ENCODE results near the gene CERS1.

CERS1 gene

GRCh38 chr19:18876865-18877264, 19.1 kb downstream of the CERS1 start:
- H3K27me3 ChIP-seq (ENCODE audit: insufficient read depth, low read length, poor library complexity) = no peaks in the 10 kb centered on the region
- H2AFZ ChIP-seq (ENCODE audit: low read depth, low read length) = no peak overlapping the region
- no peaks in the 10 kb centered on the region for H3K9me3 ChIP-seq (ENCODE audit: insufficient read depth, low read length, severe bottlenecking)
- no peaks in the 10 kb centered on the region for H3K36me3 ChIP-seq (ENCODE audit: insufficient read depth, low read length)
- no peaks in the 10 kb centered on the region for H3K4me1 ChIP-seq (ENCODE audit: insufficient read depth, low read length)
- no peak for DNase-seq
- H3K79me2 ChIP-seq (ENCODE audit: insufficient read depth, low read length) = no peaks in the 10 kb centered on the region
- H3K9ac ChIP-seq (ENCODE audit: low read depth, low read length) = no peak overlapping the region
- H3K4me3 ChIP-seq (ENCODE audit: low read depth in 1 of 2, low read length in 2 of 2) = no peak overlapping the region
- no peak overlapping the region for H3K4me2 ChIP-seq (ENCODE audit: insufficient read depth, low read length)
- peaks cover 3% of the 10 kb centered on the region for H4K20me1 ChIP-seq (ENCODE audit: insufficient read depth, low read length)
- ATAC-seq (ENCODE audit: insufficient read depth, low read depth) = no peak
- no peak overlapping the region for H3K27ac ChIP-seq (ENCODE audit: low read length)
- TF ChIP-seq EZH2 (IDR thresholded peaks at IDR 0.05; ENCODE audit: borderline replicate concordance, low read depth, low read length, severe bottlenecking) = no peak
- TF ChIP-seq, protein P1, sequence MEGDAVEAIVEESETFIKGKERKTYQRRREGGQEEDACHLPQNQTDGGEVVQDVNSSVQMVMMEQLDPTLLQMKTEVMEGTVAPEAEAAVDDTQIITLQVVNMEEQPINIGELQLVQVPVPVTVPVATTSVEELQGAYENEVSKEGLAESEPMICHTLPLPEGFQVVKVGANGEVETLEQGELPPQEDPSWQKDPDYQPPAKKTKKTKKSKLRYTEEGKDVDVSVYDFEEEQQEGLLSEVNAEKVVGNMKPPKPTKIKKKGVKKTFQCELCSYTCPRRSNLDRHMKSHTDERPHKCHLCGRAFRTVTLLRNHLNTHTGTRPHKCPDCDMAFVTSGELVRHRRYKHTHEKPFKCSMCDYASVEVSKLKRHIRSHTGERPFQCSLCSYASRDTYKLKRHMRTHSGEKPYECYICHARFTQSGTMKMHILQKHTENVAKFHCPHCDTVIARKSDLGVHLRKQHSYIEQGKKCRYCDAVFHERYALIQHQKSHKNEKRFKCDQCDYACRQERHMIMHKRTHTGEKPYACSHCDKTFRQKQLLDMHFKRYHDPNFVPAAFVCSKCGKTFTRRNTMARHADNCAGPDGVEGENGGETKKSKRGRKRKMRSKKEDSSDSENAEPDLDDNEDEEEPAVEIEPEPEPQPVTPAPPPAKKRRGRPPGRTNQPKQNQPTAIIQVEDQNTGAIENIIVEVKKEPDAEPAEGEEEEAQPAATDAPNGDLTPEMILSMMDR (IDR thresholded peaks at IDR 0.05; ENCODE audit: borderline replicate concordance, extremely low read depth, low read length, poor library complexity, severe bottlenecking) = no peak

DNA sequence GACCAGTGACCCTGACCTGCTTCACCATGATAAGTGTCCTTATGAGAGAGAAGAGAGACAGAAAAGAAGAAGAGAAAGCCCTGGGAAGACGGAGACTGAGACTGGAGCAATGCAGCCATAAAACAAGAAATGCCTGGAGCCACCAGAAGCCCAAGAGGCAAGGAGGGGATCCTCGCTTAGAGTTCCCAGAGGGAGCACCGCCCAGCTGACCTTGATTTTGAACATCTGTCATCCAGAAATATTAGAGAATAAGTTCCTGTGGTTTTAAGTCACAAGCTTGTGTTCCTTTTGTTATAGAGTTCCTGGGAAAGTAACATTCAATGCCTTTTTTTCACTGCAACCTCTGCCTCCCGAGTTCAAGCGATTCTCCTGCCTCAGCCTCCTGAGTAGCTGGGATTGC, 20.2 kb downstream of the CERS1 start:
- H4K20me1 ChIP-seq (ENCODE audit: insufficient read depth, low read length) = peaks cover 3% of the 10 kb centered on the region
- TF ChIP-seq, protein P1 (IDR thresholded peaks at IDR 0.05; ENCODE audit: borderline replicate concordance, extremely low read depth, low read length, poor library complexity, severe bottlenecking) = no peak
- no peak for TF ChIP-seq EZH2 (IDR thresholded peaks at IDR 0.05; ENCODE audit: borderline replicate concordance, low read depth, low read length, severe bottlenecking)
- H3K4me1 ChIP-seq (ENCODE audit: insufficient read depth, low read length) = no peaks in the 10 kb centered on the region
- H3K4me2 ChIP-seq (ENCODE audit: insufficient read depth, low read length) = no peak overlapping the region
- ATAC-seq (ENCODE audit: insufficient read depth, low read depth) (no peak), DNase-seq (no peak)
- no peak overlapping the region for H3K27ac ChIP-seq (ENCODE audit: low read length)
- no peaks in the 10 kb centered on the region for H3K27me3 ChIP-seq (ENCODE audit: insufficient read depth, low read length, poor library complexity)
- H2AFZ ChIP-seq (ENCODE audit: low read depth, low read length) = no peak overlapping the region
- H3K36me3 ChIP-seq (ENCODE audit: insufficient read depth, low read length) = no peaks in the 10 kb centered on the region; the same call in 1 of the 2 replicates
- no peaks in the 10 kb centered on the region for H3K79me2 ChIP-seq (ENCODE audit: insufficient read depth, low read length)
- no peak overlapping the region for H3K4me3 ChIP-seq (ENCODE audit: low read depth in 1 of 2, low read length in 2 of 2)
- H3K9me3 ChIP-seq (ENCODE audit: insufficient read depth, low read length, severe bottlenecking) = no peaks in the 10 kb centered on the region
- H3K9ac ChIP-seq (ENCODE audit: low read depth, low read length) = no peak overlapping the region

GRCh38 chr19:18871543-18871942, 24.4 kb downstream of the CERS1 start:
- no peak for DNase-seq

More at GRCh38 chr19:18871543-18871942, 24.4 kb downstream of the CERS1 start:
- H3K4me2 ChIP-seq (ENCODE audit: insufficient read depth, low read length) = no peak overlapping the region
- ATAC-seq (ENCODE audit: insufficient read depth, low read depth) = no peak
- H4K20me1 ChIP-seq (ENCODE audit: insufficient read depth, low read length) = peaks cover 19% of the 10 kb centered on the region; the same call in 1 of the 2 replicates
- no peak overlapping the region for H2AFZ ChIP-seq (ENCODE audit: low read depth, low read length)
- H3K79me2 ChIP-seq (ENCODE audit: insufficient read depth, low read length) = no peaks in the 10 kb centered on the region
- no peaks in the 10 kb centered on the region for H3K27me3 ChIP-seq (ENCODE audit: insufficient read depth, low read length, poor library complexity)
- peaks cover 20% of the 10 kb centered on the region for H3K36me3 ChIP-seq (ENCODE audit: insufficient read depth, low read length)
- no peak overlapping the region for H3K4me3 ChIP-seq (ENCODE audit: low read depth in 1 of 2, low read length in 2 of 2)
- no peak overlapping the region for H3K27ac ChIP-seq (ENCODE audit: low read length)
- no peaks in the 10 kb centered on the region for H3K9me3 ChIP-seq (ENCODE audit: insufficient read depth, low read length, severe bottlenecking)
- H3K4me1 ChIP-seq (ENCODE audit: insufficient read depth, low read length) = no peaks in the 10 kb centered on the region
- H3K9ac ChIP-seq (ENCODE audit: low read depth, low read length) = no peak overlapping the region
- TF ChIP-seq, protein P1 (IDR thresholded peaks at IDR 0.05; ENCODE audit: borderline replicate concordance, extremely low read depth, low read length, poor library complexity, severe bottlenecking) = no peak
- TF ChIP-seq EZH2 (IDR thresholded peaks at IDR 0.05; ENCODE audit: borderline replicate concordance, low read depth, low read length, severe bottlenecking) = no peak

All from DND-41 (cell line).